GM18499 (cell line): ENCODE results near the gene ALDH3B1.

Source experiments
- ATAC-seq: cut with Tn5 transposase; IDR thresholded peaks from one replicate; pipeline ENCODE4 v1.9.1; 2021; ENCODE audit warnings: moderate number of reproducible peaks; ENCODE audit not compliant: insufficient read depth, unreplicated experiment

The ALDH3B1 gene

DNA sequence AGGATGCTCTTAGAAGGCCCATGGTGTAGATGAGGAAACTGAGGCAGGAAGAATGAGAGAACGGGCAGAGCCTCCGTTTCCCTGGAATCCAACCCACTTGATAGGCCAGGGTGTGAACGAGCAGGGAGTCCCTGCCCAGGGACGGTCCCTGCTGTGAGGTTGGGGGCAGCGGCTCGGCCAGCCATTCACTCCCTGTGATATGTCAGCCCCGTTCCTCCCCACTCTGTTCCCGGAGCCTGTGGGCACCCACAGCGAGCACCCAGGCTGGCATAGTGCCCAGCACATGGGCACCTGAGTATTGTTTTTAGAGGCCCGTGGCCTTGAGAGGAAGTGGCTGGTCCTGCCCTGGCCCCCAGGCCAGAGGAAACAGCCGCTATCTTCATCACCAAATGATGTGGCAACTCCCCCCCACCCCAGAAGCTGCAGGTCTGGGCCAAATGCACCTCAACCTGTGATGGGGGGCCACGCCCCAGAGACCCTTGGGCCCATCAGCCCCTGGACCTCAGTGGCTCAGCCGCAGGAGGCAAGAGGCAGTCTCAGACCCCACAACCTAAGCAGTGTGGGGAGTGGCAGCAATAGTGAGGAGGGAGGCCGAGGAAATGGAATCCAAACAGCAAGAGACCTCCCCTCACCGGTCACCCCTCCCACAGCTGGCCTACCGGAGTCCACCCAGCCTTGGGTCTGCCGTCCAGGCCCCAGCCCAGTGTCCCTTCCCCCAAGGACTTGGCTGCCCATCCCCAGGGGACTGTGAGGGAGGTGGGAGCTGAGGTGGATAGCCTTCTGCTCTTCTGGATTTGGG, 2.1 kb downstream of the ALDH3B1 start:
- no peak for ATAC-seq

DNA sequence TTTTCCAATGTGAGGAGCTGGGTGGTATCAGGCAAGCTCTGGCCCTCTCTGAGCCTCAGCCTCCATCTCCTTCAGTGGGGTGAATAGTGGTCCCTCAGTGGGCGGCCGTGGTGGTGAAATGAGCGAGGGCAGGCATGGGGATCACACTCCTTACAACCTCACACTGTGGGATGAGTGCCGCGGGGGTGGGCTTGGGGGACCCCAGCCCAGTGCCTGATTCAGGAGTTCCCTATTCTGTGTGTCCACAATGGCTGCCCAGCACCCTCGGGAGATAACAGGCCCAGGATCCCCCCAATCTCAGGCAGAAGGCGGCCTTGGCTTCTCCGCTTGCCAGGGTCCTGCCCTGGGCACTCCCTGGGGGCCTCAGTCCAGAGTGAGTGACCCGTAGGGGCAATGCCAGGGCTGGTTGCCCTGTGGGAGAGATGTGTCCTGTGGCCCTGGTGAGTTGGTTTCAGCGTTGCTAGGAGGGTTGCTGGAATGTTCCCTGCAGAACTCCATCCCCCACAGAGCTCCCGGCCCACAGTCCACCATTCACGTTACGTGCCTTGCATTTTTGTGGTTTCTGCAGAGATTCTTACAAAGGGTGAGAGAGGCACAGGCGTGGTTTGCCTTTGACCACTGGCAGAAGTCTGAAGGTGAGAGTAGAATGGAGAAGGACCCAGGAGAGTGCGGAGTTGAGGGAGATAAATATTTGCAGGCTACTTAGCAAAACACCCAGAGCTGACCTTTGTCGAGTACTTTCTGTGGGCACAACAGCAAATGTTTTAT, 2.9 kb downstream of the ALDH3B1 start:
- ATAC-seq = no peak

DNA sequence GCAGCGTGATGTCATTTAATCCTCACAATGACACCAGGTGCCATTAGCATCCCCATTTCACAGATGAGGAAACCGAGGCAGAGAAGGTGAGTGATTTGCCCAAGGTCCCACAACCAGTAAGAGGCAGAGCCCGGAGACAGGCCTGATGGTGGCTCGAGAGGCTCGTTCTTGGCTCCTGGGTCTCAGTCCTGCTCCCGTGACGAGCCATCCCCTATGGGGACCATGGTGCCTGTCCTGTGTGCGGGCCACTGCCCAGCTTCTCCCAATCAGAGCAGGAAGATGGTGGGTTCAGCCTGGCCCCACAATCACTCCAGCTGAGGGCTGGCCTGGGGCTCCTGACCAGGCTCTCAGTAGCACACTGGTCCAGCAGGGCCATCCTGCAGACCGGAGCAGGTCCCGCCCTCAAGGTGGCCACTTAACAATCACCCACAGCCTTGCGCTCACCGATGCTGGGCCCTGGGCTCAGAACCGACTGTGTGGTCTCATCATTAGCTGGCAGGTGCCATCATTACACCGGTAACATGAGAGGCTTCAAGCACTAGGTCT, 3.6 kb downstream of the ALDH3B1 start:
- ATAC-seq = no peak

DNA sequence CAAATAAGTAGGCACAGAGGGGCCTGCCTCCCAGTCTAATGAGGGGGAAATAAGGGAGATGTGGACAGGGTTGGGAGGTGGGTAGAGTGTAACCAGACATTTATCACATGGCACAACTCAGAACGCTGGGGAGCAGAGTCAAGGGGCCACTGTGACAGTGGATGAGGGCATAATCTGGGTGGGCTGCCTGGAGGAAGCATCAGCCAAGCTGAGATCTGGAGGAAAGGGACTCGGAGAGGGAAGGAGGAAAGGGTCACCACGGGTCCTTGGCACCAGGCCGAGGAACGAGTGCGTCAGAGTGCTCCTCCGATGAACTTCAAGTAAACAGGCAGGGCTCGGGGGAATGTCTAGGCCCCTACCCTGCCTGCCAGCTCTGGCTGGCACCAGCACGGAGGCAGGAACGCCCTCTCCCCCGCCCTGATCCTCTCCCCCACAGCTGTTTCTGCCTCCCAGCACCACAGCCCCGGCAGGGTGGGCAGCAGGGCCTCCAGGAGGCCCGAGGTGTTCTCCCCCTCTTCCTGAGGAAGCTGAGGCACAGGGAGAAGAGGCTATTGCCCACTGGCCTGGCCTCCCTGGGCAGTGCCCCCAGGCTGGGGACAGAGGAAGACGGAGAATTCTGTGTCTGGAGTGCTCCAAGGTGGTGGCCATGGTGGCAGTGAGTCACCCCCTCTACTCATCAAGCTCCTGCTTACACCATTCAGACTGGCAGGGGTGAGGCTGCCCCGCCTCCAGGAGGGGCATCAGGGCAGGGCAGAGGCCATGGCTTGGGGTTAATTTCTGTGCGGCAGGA, 4.2 kb downstream of the ALDH3B1 start:
- no peak for ATAC-seq

DNA sequence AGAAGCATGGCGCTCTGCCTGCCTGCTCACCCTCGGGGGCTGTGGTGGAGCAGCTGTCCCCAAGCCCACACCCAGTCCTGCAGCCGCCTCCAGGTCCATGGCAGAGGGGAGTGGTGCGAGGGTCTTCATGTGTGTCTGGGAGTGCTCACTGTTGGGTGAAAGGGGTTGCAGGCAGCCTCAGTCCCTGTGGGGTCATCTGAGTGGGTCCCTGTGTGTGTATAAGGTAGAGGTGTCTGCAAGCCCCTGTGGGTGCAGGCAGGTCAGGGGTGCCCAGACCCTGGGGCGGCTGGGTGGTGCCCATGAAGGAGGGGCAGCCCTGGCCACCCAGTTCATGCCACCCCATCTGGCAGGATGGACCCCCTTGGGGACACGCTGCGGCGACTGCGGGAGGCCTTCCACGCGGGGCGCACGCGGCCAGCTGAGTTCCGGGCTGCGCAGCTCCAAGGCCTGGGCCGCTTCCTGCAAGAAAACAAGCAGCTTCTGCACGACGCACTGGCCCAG, 4.9 kb downstream of the ALDH3B1 start:
- ATAC-seq = no peak

DNA sequence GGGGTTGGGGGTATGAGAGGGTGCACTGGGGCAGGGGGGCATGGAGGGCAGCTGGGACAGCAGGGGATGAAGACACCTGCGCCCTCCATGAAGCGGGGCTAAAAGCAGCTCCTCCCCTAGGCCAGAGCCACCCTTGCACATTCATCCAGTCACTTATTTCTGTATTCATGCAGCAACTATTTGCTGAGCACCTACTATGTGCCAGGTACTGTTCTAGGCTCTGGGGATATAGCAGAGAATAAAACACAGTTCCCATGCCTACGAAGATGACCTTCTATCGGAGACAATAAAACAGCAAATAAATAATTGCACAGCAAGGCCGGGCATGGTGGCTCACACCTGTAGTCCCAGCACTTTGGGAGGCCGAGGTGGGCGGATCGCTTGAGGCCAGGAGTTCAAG, 5.3 kb downstream of the ALDH3B1 start:
- no peak for ATAC-seq

DNA sequence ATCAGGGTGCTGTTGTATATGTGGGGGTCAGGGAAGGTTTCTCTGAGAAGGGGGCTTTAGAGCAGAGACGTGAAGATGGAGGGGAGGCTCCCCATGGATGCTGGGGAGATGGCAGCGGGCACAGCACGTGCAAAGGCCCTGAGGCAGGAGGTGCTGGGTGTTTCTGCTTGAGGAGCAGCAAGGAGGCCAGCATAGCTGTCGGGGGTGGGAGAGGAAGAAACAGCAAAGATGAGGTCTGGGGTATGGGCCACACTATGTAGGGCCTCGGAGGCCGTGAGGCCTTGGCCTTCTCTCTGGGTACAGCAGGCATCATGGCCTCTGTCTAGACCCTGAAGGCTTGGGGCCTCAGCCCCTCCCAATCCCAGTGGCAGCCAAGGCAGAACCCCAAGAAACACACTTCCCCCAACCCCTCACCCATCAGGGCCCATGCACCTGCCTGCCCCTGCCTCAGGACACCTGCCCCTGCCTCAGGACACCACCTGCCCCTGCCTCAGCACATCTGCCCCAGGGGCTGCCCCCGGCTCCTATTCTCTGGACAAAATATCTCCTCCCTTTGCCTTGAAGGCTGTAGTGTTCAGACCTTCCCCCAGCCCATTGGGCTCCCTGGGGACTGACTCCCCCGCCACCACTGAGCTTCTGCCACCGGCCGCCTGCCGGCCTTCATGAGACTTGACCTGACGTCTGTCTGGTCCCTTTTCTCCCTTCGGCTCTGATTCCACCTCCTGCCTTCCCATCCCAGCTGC, 6.2 kb downstream of the ALDH3B1 start:
- ATAC-seq = no peak

DNA sequence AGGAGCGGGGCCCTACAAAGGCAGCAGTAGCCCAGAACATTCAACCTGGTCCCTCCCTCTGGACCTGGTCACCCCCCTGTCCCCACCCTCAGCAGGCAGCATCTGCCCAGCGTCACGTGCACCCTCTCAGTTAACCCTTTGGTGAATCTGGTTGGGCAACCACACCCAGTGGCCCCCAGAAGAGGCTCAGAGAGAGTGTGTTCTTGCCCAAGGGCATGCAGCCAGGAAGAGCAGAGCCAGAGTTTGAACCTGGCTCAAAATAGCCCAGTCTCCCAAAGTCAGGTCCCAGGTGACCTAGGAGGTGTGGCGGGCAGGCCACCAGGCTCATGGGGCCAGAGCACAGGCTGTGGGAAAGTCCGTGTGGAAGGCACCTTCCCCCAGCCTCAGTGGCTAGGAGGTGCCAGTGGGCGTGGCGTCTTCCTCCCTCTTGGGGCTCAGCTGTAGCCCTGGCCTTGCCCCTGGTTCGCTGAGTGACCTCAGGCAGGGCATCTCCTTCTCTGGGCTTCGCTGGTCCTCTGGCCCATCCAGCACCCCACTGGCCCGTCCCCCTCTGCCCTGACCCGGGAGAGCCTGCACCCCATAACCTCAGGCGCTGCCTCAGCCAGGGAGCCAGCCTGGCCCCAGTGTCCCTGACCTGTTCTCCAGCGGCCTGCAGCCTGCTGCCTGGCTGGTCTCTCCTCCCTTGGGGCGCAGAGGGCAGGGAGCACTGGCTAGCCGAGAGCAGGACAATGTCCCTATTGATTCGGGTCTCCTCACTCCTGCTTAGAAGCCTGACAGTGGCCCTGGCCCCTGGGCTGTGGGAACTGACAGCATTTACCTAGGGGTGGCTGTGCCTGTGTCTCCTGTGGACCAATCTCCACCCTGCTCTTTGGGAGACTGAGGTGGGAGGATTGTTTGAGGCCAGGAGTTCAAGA, 7.0 kb downstream of the ALDH3B1 start:
- ATAC-seq = no peak

DNA sequence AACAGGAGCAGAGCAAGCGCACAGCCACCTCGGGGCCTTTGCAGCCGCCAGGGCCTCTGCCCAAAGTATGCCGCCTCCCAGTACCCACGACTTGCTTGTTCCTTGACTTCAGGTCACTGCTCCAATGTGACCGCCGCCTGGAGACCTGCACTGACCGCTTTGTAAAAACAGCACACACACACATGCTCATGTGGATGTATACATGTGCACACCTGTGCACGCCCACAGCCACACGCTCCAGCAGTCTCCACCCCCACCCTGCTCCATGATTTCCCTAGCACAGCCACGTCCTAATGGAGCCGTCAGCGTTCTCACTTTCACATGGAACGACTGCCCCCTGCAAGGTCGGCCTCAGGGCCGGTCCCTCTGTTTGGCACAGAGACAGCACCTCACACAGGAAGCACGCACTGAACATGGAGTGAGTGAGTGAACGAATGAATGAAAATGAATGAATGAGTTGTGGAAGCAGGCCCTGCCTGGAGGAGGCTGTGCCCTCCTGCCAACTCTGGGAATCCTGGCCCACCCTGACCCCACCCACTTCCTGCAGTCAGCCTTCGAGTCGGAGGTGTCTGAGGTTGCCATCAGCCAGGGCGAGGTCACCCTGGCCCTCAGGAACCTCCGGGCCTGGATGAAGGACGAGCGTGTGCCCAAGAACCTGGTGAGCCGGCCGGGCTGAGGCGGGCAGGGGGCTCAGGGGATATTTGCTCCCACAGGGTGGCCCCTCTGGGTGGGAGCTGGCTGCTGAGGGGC, 8.0 kb downstream of the ALDH3B1 start:
- no peak for ATAC-seq

DNA sequence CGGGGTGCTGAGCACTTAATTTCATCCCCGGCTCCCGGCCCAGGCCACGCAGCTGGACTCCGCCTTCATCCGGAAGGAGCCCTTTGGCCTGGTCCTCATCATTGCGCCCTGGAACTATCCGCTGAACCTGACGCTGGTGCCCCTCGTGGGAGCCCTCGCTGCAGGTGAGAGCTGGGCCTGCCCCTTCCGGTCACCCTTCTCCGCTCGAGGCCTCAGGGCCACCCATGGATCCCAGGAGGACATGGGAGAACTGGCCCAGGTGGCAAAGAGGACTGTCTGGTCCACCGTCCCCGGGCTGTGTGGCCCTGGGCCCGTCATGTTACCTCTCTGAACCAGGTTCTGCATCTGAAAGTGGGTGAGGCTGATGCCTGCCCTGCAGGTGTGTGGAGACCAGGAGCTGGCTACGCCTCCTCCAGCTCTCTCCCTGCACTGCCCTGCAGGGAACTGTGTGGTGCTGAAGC, 8.6 kb downstream of the ALDH3B1 start:
- ATAC-seq = no peak

DNA sequence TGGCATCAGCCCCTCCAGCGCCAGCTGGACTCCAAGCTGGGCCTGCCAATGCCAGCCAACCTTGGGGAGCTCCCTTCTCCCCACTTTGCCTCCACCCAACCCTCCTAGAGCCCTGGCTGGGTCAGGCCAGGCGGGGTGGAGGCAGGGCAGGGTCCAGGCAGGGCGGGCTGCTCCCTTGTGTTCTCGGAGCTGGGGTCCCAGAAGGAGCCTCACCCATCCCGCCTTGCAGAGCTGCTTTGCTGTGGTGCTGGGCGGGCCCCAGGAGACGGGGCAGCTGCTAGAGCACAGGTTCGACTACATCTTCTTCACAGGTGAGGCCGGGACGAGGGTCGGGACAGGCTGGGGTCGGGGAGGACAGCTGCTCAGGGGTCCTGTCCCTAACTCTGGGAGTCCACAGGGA, 9.4 kb downstream of the ALDH3B1 start:
- no peak for ATAC-seq

DNA sequence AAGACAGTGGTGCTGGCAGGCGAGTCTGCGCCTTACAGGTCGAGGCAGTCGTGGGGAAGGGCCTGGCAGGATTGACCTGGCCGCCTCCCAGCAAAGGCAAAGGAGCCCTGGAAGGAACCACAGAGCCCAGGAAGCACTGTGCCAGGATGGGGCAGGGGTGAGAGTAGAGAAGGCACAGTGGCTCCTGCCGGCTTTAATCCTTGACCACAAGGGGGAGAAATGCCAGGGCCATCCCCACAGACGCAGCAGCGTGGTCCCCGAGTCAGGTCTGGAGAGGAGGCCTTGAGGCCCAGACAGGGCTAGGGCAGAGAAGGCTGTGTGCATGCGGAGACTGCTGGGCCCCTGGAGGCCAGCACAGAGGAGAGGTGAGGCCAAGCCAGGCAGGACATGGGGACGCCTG, 10.4 kb downstream of the ALDH3B1 start:
- no peak for ATAC-seq

DNA sequence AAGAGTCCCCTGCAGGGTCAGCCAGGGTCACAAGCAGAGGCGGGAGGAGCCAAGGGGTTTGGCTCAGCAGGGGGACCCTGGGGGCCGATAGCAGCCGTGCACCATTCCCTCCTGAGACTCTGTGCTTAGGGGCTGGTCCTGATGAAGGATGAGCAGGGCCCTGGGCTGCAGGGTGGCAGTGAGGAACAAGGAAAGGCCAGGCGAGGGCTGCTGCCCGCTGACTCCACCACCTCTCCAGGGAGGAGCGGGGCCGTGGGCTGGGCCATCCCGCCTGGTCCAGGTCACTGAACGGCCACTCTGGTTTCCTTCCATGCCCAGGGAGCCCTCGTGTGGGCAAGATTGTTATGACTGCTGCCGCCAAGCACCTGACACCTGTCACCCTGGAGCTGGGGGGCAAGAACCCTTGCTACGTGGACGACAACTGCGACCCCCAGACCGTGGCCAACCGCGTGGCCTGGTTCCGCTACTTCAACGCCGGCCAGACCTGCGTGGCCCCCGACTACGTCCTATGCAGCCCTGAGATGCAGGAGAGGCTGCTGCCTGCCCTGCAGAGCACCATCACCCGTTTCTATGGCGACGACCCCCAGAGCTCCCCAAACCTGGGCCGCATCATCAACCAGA, 11.2 kb downstream of the ALDH3B1 start:
- ATAC-seq = no peak

DNA sequence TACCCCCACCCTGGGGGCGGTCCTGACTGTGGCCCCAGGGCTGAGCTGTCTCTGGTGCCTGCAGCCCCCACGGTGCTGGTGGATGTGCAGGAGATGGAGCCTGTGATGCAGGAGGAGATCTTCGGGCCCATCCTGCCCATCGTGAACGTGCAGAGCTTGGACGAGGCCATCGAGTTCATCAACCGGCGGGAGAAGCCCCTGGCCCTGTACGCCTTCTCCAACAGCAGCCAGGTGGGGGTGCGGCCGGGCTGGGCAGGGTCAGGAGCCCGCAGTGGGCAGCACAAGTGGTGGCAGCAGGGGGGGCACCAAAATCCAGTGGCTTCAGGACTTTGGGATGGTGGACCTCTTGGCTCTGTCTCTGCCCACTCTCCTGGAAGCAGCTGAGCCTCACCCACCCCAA, 12.4 kb downstream of the ALDH3B1 start:
- ATAC-seq = no peak

DNA sequence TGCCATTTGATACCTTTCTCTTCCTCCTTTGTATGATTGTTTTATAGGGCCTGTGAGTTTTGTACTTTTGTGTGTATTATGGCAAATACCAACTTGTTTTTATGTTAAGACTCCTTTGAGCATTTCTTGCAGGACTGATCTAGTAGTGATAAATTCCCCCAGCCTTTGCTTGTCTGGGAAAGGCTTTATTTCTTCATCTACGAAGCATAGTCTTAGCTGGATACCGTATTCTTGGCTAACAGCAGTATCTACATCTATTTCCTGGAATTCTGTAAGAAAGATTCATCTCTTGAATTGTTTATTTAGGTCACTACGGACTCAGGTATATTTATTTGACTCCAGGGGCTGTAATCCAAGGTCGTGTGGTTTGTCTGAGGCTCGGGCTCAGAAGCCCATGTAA, 14.4 kb downstream of the ALDH3B1 start:
- no peak for ATAC-seq

DNA sequence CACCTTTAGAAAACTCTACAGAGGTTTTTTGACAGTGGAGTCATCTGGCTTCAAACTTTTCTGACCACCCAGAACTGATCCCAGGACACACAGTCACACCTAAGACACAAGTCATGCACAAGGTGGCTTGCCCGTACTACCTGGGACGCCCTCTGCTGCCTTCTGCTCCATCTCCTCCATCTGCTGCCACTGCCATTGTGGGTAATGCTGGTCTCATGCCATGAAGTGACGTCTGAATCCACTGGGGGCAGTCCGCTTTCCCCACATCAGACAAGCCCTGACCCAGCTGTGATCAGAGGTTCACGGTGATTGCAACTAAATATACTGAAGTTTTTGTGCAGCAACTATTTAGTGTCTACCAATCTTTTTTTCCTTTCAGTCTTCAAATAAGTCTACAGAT, 14.9 kb downstream of the ALDH3B1 start:
- ATAC-seq = no peak

DNA sequence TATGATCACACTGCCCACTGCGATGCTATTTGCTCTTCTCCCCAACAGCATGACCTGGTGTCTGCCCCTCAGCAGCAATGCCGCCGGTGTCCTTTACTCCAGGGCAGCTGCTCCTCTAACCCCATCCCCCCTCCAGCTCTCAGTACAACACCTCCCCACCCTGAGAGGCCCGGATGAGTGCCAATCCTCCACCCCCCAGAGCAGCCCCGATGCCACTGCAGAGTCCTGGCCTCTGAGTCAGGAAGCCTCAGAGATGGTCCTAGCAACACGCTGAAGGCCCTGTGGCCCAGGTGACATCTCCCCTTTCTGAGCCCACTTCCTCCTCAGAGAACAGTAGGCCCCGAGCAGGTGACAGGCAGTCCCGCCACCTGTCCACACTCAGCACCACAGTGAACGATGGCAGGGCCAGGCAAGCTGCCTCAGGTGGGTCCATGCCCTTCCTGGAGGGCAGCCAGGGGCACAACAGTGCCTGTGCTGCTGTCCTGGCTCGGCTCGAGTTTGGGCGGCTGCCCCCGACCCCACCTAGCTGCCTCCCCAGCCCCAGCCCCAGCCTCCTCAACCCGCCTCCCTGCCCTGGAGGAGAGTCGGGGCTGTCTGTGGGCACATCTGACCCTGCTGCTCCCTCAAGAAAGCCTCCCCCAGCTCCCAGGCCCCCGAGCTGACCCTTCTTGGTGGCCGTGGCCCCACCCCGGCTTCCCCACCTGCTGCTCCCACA, 16.4 kb downstream of the ALDH3B1 start:
- no peak for ATAC-seq
